HUES6 (cell line): ENCODE results near the gene MED27.

Experiments
- H3K27ac ChIP-seq: 2 replicates; pipeline ENCODE4 v1.7.0; 2013; ENCODE audit warnings: low read depth, mild to moderate bottlenecking, low read length, inconsistent platforms
- H3K27me3 ChIP-seq: 2 replicates; pipeline ENCODE4 v1.6.1; 2013; ENCODE audit warnings: low read length; ENCODE audit not compliant: control insufficient read depth, insufficient read depth
- H3K36me3 ChIP-seq: 2 replicates; pipeline ENCODE4 v1.6.1; 2013; ENCODE audit warnings: low read length; ENCODE audit not compliant: control insufficient read depth, insufficient read depth
- H3K4me1 ChIP-seq: 2 replicates; pipeline ENCODE4 v1.6.1; 2013; ENCODE audit warnings: low read length; ENCODE audit not compliant: control insufficient read depth, insufficient read depth
- H3K4me3 ChIP-seq: 2 replicates; pipeline ENCODE4 v1.5.1; 2013; ENCODE audit warnings: low read depth, low read length
- H3K9ac ChIP-seq: one replicate; pipeline ENCODE4 v1.6.1; 2013; ENCODE audit warnings: mild to moderate bottlenecking, low read length
- H3K9me3 ChIP-seq: 2 replicates; pipeline ENCODE4 v1.6.1; 2013; ENCODE audit warnings: low read depth, low read length; ENCODE audit not compliant: control insufficient read depth, insufficient read depth

The MED27 gene

DNA sequence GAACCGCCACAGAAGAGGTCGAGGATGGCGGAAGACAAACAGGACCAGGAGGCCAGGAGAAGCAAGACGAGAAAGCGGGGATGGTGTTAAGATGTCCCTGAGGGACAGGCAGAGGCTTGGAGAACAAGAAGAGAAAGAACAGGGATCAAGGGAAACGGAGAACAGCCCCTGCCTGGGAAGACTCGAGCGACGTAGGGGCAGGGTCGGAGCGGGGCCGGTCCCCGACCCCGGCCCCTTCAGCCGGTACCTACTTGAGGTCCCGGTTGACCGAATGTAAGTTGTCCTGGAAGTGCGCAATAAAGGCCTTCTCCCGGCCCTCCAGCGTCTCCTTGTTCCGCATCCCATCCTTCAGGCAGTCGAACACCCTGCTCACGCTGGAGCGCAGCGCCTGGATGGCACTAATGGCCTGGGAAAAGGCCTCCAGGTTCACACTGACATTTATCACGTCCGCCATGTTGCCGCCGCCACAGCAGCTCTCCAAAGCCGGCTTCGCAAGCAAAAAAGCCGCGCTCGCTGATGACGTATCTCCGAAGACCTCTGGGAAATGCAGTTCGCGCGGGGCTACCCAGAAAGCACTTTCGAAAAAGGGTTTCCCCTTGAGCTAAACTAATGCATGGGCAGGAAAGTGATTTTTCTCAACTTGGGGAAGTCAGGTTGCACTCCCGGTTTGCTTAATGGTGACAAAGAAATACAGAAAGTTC is at the start of gene MED27:
Gene MED27 (minus strand): TSS at position 477 of the 701 bp plus-strand sequence. CDS start 23 bp downstream, at position 454.
- H3K9ac ChIP-seq = peak within 1 kb of the TSS; percentile 88
- H3K9me3 ChIP-seq = no peaks in the 10 kb centered on the region
- H3K27me3 ChIP-seq = no peaks in the 10 kb centered on the region
- no peak within 1 kb of the TSS for H3K27ac ChIP-seq
- H3K4me3 ChIP-seq = peak within 1 kb of the TSS; percentile 99
- H3K4me1 ChIP-seq = no peaks in the 10 kb centered on the region
- H3K36me3 ChIP-seq = peaks cover 18% of the 10 kb centered on the region

DNA sequence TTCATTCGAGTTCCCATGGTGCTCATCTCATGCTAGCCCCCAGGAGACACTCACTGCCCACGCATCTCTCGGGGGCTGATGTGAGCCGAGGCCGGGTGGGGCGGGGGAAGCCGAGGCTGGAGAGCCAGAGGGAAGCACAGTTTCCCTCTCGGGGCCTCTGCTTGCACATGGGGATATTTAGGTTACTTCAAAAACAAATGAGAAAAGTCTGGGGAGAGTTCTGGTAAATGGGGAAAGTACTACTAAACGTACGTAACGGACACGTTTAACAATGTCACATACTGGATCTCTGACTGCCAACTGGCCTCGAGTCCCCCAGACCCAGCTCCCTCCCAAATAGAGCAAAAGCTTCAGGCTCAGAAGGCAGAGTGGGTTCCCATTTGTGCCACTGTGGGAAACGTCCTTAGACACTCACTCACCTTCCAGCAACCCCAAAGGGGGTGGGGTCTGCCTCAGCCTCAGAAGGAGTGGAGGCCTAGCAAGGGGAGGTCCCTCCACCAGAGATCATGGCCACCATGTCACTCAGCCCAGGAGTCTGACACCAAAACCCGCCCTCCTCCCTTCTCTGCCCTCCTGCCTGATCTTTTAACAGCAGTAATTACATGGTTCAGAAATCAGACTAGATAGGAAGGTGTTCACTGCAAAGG is 48.3 kb upstream of the MED27 start:
- Histone ChIP-seq H3K4me1 (peaks cover 23% of the 10 kb centered on the region), H3K27me3 (peaks cover 20% of the 10 kb centered on the region; the same call in 1 of the 2 replicates), H3K9me3 (no peaks in the 10 kb centered on the region)

GRCh38 chr9:132126680-132127236 is 47.1 kb upstream of the MED27 start:
- Histone ChIP-seq H3K27ac (no peak overlapping the region), H3K4me1 (peaks cover 23% of the 10 kb centered on the region), H3K36me3 (no peaks in the 10 kb centered on the region), H3K27me3 (peaks cover 20% of the 10 kb centered on the region; the same call in 1 of the 2 replicates), H3K9ac (no peak overlapping the region), H3K4me3 (no peak overlapping the region), H3K9me3 (no peaks in the 10 kb centered on the region)

More for the DNA sequence above, 48.3 kb upstream of the MED27 start:
- no peak overlapping the region for H3K9ac ChIP-seq
- no peak overlapping the region for H3K4me3 ChIP-seq
- H3K27ac ChIP-seq = no peak overlapping the region
- H3K36me3 ChIP-seq = no peaks in the 10 kb centered on the region

GRCh38 chr9:132125944-132126679 is 46.4 kb upstream of the MED27 start:
- H3K27me3 ChIP-seq = peaks cover 20% of the 10 kb centered on the region; the same call in 1 of the 2 replicates
- peaks cover 23% of the 10 kb centered on the region for H3K4me1 ChIP-seq
- H3K36me3 ChIP-seq = no peaks in the 10 kb centered on the region
- no peak overlapping the region for H3K27ac ChIP-seq
- no peak overlapping the region for H3K9ac ChIP-seq
- H3K4me3 ChIP-seq = no peak overlapping the region
- H3K9me3 ChIP-seq = no peaks in the 10 kb centered on the region

GRCh38 chr9:132125361-132125760 is 45.7 kb upstream of the MED27 start:
- no peaks in the 10 kb centered on the region for H3K9me3 ChIP-seq
- no peak overlapping the region for H3K27ac ChIP-seq
- H3K36me3 ChIP-seq = no peaks in the 10 kb centered on the region
- H3K4me1 ChIP-seq = peaks cover 23% of the 10 kb centered on the region
- H3K27me3 ChIP-seq = peaks cover 20% of the 10 kb centered on the region; the same call in 1 of the 2 replicates
- no peak overlapping the region for H3K9ac ChIP-seq
- peak overlapping the region; percentile 8; the same call in 1 of the 2 replicates for H3K4me3 ChIP-seq

- Histone ChIP-seq H3K9ac (no peak overlapping the region), H3K27me3 (peaks cover 20% of the 10 kb centered on the region; the same call in 1 of the 2 replicates), H3K4me3 (no peak overlapping the region), H3K4me1 (peaks cover 23% of the 10 kb centered on the region), H3K36me3 (no peaks in the 10 kb centered on the region), H3K27ac (no peak overlapping the region), H3K9me3 (no peaks in the 10 kb centered on the region)
Observed at GRCh38 chr9:132124800-132125199, 45.1 kb upstream of the MED27 start.

GRCh38 chr9:132121021-132121420 is 41.4 kb upstream of the MED27 start:
- no peak overlapping the region for H3K4me3 ChIP-seq
- H3K27me3 ChIP-seq = peaks cover 35% of the 10 kb centered on the region; the same call in 1 of the 2 replicates
- H3K36me3 ChIP-seq = no peaks in the 10 kb centered on the region
- peaks cover 13% of the 10 kb centered on the region for H3K4me1 ChIP-seq
- no peaks in the 10 kb centered on the region for H3K9me3 ChIP-seq
- no peak overlapping the region for H3K9ac ChIP-seq
- H3K27ac ChIP-seq = no peak overlapping the region

GRCh38 chr9:132117694-132118093 is 38.0 kb upstream of the MED27 start:
- Histone ChIP-seq H3K27me3 (peaks cover 31% of the 10 kb centered on the region), H3K9me3 (no peaks in the 10 kb centered on the region), H3K27ac (no peak overlapping the region), H3K36me3 (no peaks in the 10 kb centered on the region), H3K4me3 (no peak overlapping the region), H3K4me1 (no peaks in the 10 kb centered on the region; the same call in 1 of the 2 replicates), H3K9ac (no peak overlapping the region)

GRCh38 chr9:132116583-132116982 is 36.9 kb upstream of the MED27 start:
- H3K27ac ChIP-seq = no peak overlapping the region
- H3K9me3 ChIP-seq = no peaks in the 10 kb centered on the region
- H3K4me1 ChIP-seq = no peaks in the 10 kb centered on the region
- peaks cover 36% of the 10 kb centered on the region for H3K27me3 ChIP-seq
- no peak overlapping the region for H3K9ac ChIP-seq
- no peak overlapping the region for H3K4me3 ChIP-seq
- H3K36me3 ChIP-seq = no peaks in the 10 kb centered on the region

DNA sequence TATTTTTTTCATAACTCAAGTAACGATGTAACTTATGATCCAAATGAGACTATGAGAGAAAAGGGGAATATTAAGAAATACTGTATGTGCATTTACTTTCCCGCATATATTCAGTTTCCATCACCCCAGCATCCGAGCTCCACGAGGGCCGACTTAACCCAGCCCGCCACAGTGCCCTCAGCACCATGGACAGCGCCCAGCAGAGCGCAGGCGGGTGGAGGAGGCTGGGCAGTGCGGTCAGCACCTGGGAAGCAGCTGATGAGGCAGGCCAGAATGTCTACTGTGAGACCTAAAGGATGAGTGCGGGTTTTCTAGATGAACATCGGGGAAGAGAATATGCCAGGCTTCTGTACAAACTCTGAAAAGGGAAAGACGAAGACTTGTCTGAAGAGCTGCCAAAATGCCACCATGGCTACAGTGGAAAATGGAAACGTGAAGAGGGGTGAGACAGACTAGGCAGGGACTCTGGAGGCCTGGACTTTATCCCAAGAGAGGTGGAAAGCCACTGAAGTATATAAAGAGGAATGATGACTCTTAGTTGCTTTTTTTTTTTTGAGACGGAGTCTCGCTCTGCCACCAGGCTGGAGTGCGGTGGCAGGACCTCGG is 34.5 kb upstream of the MED27 start:
- no peak overlapping the region for H3K9ac ChIP-seq
- no peaks in the 10 kb centered on the region for H3K9me3 ChIP-seq
- H3K27ac ChIP-seq = no peak overlapping the region
- no peaks in the 10 kb centered on the region for H3K4me1 ChIP-seq
- H3K36me3 ChIP-seq = no peaks in the 10 kb centered on the region
- peaks cover 38% of the 10 kb centered on the region for H3K27me3 ChIP-seq
- no peak overlapping the region for H3K4me3 ChIP-seq
